Mucosa of descending colon (tissue), 3 donors: ENCODE measurements around the gene ABCA4. TPM values are rescaled to one million over a fixed set of nuclear protein-coding genes. Genes with fewer than 3 reads are reported as not detected.
A peak's percentile ranks its signal among the peaks of the same experiment; 100 is the strongest.

Experiments
- ATAC-seq: fragments of 200-7000 bp; cut with Tn5 transposase; one replicate; pipeline ENCODE4 v1.9.1; 2020; ENCODE audit warnings: mild to moderate bottlenecking, moderate library complexity
- DNase-seq, 3 donors: peaks; one replicate each; pipeline ENCODE4 v3.0.0-alpha.2; 2020
- H3K36me3 ChIP-seq: fragments of 200-600 bp; one replicate; pipeline ENCODE4 v1.8.0; 2021; ENCODE audit warnings: low read depth, mild to moderate bottlenecking
- H3K4me1 ChIP-seq: fragments of 200-600 bp; one replicate; pipeline ENCODE4 v1.8.0; 2021; ENCODE audit warnings: low read depth, mild to moderate bottlenecking
- H3K4me3 ChIP-seq: fragments of 200-600 bp; one replicate; pipeline ENCODE4 v1.8.0; 2021; ENCODE audit warnings: mild to moderate bottlenecking
- H3K9me3 ChIP-seq: fragments of 200-600 bp; one replicate; pipeline ENCODE4 v1.8.0; 2021; ENCODE audit warnings: mild to moderate bottlenecking
- CTCF ChIP-seq: fragments of 200-600 bp; IDR thresholded peaks from one replicate; pipeline ENCODE4 v1.8.0; 2022; ENCODE audit warnings: antibody characterized with exemption, mild to moderate bottlenecking
- intact Hi-C, 2 donors: fragments of 100-400 bp; cut with DNase I in 1 of 2; cut with micrococcal nuclease in 1 of 2; formaldehyde crosslinking; loops; one replicate each; pipeline versions ENCODE4 v1.11.0 to v1.11.1; 2022; cut with DNase I, micrococcal nuclease
- total RNA-seq, 3 donors: library from RNA; stranded (reverse); fragmentation: NEBNext Ultra II Directional in 2 of 3; extraction: Animal tissue kit (Norgen Biotek cat#: 25700) in 2 of 3; gene quantifications; one replicate each; pipeline versions ENCODE4 v1.2.1 to v1.2.4, GENCODE V29; 2021 to 2023
- donor health status: DM: no; HTN: no; CAD: no; lungs with moderate emphysema.
- donor health status: DM: no; HTN: no; CAD: no.
- donor health status: DM: no; HTN: yes; CAD: no.

The ABCA4 gene
- total RNA-seq, 3 donors from 2014 or later, result 0.34 to 1.0 TPM; not detected in 1

GRCh38 chr1:94025383-94026340, 95.3 kb downstream of the ABCA4 start:
- intact Hi-C loops, result no loop called here
- Histone ChIP-seq H3K4me1 (no peaks in the 10 kb centered on the region), H3K4me3 (no peak overlapping the region), H3K36me3 (no peaks in the 10 kb centered on the region), H3K9me3 (no peaks in the 10 kb centered on the region)
- ATAC-seq (peak; percentile 70), DNase-seq (peak in 1 of 3 donors; percentile 50)
- peak; percentile 65 for TF ChIP-seq CTCF

GRCh38 chr1:94024104-94024792, 96.7 kb downstream of the ABCA4 start:
- no peak overlapping the region for H3K4me3 ChIP-seq
- no peak for ATAC-seq

GRCh38 chr1:94022471-94023189, 98.3 kb downstream of the ABCA4 start:
- TF ChIP-seq CTCF, result no peak
- intact Hi-C loops, result no loop called here
- Histone ChIP-seq H3K9me3 (no peaks in the 10 kb centered on the region), H3K4me3 (no peak overlapping the region), H3K36me3 (no peaks in the 10 kb centered on the region), H3K4me1 (no peaks in the 10 kb centered on the region)
- DNase-seq (no peak), ATAC-seq (peak; percentile 6)

More at GRCh38 chr1:94024104-94024792, 96.7 kb downstream of the ABCA4 start:
- Histone ChIP-seq H3K4me1 (no peaks in the 10 kb centered on the region), H3K9me3 (no peaks in the 10 kb centered on the region), H3K36me3 (no peaks in the 10 kb centered on the region)
- no peak for TF ChIP-seq CTCF
- intact Hi-C loops, result no loop called here
- DNase-seq, result no peak

DNA sequence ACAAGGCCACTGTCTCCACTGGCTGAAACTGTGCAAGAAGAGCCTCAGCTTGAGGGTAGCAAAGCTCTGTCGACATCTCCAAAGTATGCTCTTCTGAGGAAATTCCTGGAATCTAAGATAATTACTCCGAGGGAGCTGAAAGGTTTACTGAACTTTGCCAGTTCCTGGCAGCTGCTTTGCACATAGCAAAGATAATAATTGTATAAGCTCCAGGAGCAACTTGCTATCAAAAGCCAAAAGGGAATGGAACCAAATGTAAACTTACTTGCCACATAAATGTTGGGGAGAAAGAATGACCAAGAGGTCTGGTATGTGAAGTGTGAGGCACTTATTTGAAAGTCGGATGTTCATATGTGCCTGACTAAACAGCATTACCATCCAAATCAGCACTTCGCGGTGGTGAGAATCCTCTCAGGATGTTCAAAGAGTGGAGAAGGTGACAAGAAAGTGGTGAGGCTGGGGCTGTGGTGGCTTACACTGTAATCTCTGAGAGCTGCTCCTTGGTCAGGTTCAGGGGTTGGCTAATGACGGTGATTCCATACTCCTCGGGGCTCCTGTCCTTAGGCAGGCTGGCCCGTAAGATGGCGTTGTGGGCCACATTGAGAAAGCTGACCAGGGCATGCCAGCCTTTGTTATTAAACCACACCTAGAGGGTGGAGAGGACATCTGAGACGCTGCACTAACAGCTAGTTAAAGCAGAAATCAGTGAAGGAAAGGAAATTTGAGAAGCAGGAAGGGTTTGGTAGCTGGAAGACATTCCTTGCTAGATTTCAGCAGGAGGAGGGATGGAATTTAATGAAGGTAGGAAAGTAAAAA, 100.0 kb downstream of the ABCA4 start:
- no peaks in the 10 kb centered on the region for H3K36me3 ChIP-seq
- no peak for TF ChIP-seq CTCF
- H3K4me1 ChIP-seq, result no peaks in the 10 kb centered on the region
- DNase-seq (no peak), ATAC-seq (no peak)
- H3K9me3 ChIP-seq, result no peaks in the 10 kb centered on the region
- H3K4me3 ChIP-seq, result no peak overlapping the region
- intact Hi-C loops, result no loop called here

- intact Hi-C loops, result no loop called here
- no peaks in the 10 kb centered on the region for H3K4me1 ChIP-seq
- ATAC-seq (no peak), DNase-seq (no peak)
- H3K9me3 ChIP-seq, result no peaks in the 10 kb centered on the region
- TF ChIP-seq CTCF, result no peak
- no peaks in the 10 kb centered on the region for H3K36me3 ChIP-seq
- no peak overlapping the region for H3K4me3 ChIP-seq
Observed at GRCh38 chr1:94019327-94019726, 101.6 kb downstream of the ABCA4 start.
